ENCODE data around the gene SVIP.

Gene SVIP

GRCh38 chr11:22829231-22830081, at the start of gene SVIP:
Gene SVIP, minus strand, starts transcription at chr11:22829801. Its CDS starts 53 bp downstream, at chr11:22829748.
- DNase-seq = peak; percentile 86

GRCh38 chr11:22878604-22879003, 49.0 kb upstream of the SVIP start:
- DNase-seq = no peak

- DNase-seq = no peak
Measured at GRCh38 chr11:22878039-22878438, 48.4 kb upstream of the SVIP start.

GRCh38 chr11:22875869-22876473, 46.4 kb upstream of the SVIP start:
- peak; percentile 20 for DNase-seq

GRCh38 chr11:22869325-22869724, 39.7 kb upstream of the SVIP start:
- no peak for DNase-seq

GRCh38 chr11:22860241-22860640, 30.6 kb upstream of the SVIP start, which contains the start of gene CCDC179:
Gene CCDC179, minus strand, starts transcription at chr11:22860474. Its CDS starts 53 bp downstream, at chr11:22860421.
- DNase-seq = no peak

- DNase-seq = no peak
Measured at GRCh38 chr11:22859756-22860155, 30.2 kb upstream of the SVIP start.

GRCh38 chr11:22851477-22851876, 21.9 kb upstream of the SVIP start:
- no peak for DNase-seq

GRCh38 chr11:22846726-22847125, 17.1 kb upstream of the SVIP start:
- DNase-seq = no peak

GRCh38 chr11:22832315-22833015, 2.9 kb upstream of the SVIP start:
- no peak for DNase-seq

- DNase-seq = no peak
Measured at GRCh38 chr11:22830082-22830414, 447 bp upstream of the SVIP start.

GRCh38 chr11:22828373-22828772, 1.2 kb downstream of the SVIP start:
- no peak for DNase-seq

GRCh38 chr11:22822203-22822602, 7.4 kb downstream of the SVIP start:
- no peak for DNase-seq

- no peak for DNase-seq
Measured at GRCh38 chr11:22809893-22810292, 19.7 kb downstream of the SVIP start.

- DNase-seq = no peak
Measured at GRCh38 chr11:22808571-22809197, 20.9 kb downstream of the SVIP start.

- no peak for DNase-seq
Measured at GRCh38 chr11:22807855-22808570, 21.6 kb downstream of the SVIP start.

- DNase-seq = no peak
Measured at GRCh38 chr11:22807391-22807790, 22.2 kb downstream of the SVIP start.

- no peak for DNase-seq
Measured at GRCh38 chr11:22802861-22803260, 26.7 kb downstream of the SVIP start.

- DNase-seq = no peak
Measured at GRCh38 chr11:22800482-22800881, 29.1 kb downstream of the SVIP start.

GRCh38 chr11:22798901-22799300, 30.7 kb downstream of the SVIP start:
- DNase-seq = no peak

GRCh38 chr11:22797047-22797446, 32.6 kb downstream of the SVIP start:
- no peak for DNase-seq

- DNase-seq = no peak
Measured at GRCh38 chr11:22795914-22796313, 33.7 kb downstream of the SVIP start.

- no peak for DNase-seq
Measured at GRCh38 chr11:22792497-22792896, 37.1 kb downstream of the SVIP start.
